Parathyroid adenoma (tissue), 2 donors: ENCODE measurements around the gene TBCEL.
A peak's percentile ranks its signal among the peaks of the same experiment; 100 is the strongest.

Experiments
- H2AFZ ChIP-seq: fragments of 300-600 bp; sonication (generic); one replicate; pipeline ENCODE4 v1.7.0; 2017; ENCODE audit warnings: antibody characterized with exemption, mild to moderate bottlenecking
- H3K27ac ChIP-seq: fragments of 300-600 bp; sonication (generic); one replicate; pipeline ENCODE4 v1.7.0; 2017
- H3K27me3 ChIP-seq: fragments of 300-600 bp; sonication (generic); one replicate; pipeline ENCODE4 v1.7.0; 2017; ENCODE audit warnings: low read length; ENCODE audit not compliant: control insufficient read depth, insufficient read depth
- H3K36me3 ChIP-seq: fragments of 300-600 bp; sonication (generic); one replicate; pipeline ENCODE4 v1.7.0; 2017; ENCODE audit warnings: low read length; ENCODE audit not compliant: control insufficient read depth, insufficient read depth
- H3K4me1 ChIP-seq: fragments of 300-600 bp; sonication (generic); one replicate; pipeline ENCODE4 v1.7.0; 2017; ENCODE audit warnings: control low read depth
- H3K4me2 ChIP-seq: fragments of 300-600 bp; sonication (generic); one replicate; pipeline ENCODE4 v1.7.0; 2017; ENCODE audit warnings: low read length
- H3K4me3 ChIP-seq: fragments of 300-600 bp; sonication (generic); one replicate; pipeline ENCODE4 v1.7.0; 2017; ENCODE audit warnings: low read depth, low read length
- H3K79me2 ChIP-seq: fragments of 300-600 bp; sonication (generic); one replicate; pipeline ENCODE4 v1.7.0; 2017; ENCODE audit warnings: control low read depth
- H3K9ac ChIP-seq: fragments of 300-600 bp; sonication (generic); one replicate; pipeline ENCODE4 v1.7.0; 2017; ENCODE audit warnings: mild to moderate bottlenecking
- H3K9me3 ChIP-seq: fragments of 300-600 bp; sonication (generic); one replicate; pipeline ENCODE4 v1.7.0; 2017; ENCODE audit warnings: low read length; ENCODE audit not compliant: control insufficient read depth
- CTCF ChIP-seq: fragments of 300-600 bp; sonication (generic); IDR thresholded peaks from one replicate; pipeline ENCODE4 v1.7.0; 2017; ENCODE audit warnings: antibody characterized with exemption, mild to moderate bottlenecking
- donor health status: primary hyperparathyroidism.

Gene TBCEL

GRCh38 chr11:121070951-121071845 lies 47.3 kb downstream of the TBCEL start:
- no peaks in the 10 kb centered on the region for H3K9me3 ChIP-seq
- no peak overlapping the region for H3K4me2 ChIP-seq
- H3K79me2 ChIP-seq = no peaks in the 10 kb centered on the region
- TF ChIP-seq CTCF = no peak
- no peaks in the 10 kb centered on the region for H3K36me3 ChIP-seq
- H3K4me3 ChIP-seq = no peak overlapping the region
- H3K27me3 ChIP-seq = no peaks in the 10 kb centered on the region
- H3K4me1 ChIP-seq = no peaks in the 10 kb centered on the region
- no peak overlapping the region for H2AFZ ChIP-seq
- no peak overlapping the region for H3K9ac ChIP-seq
- peak overlapping the region; percentile 29 for H3K27ac ChIP-seq

GRCh38 chr11:121071846-121072450 lies 48.0 kb downstream of the TBCEL start:
- Histone ChIP-seq H3K9ac (no peak overlapping the region), H3K79me2 (no peaks in the 10 kb centered on the region), H3K4me3 (no peak overlapping the region), H2AFZ (no peak overlapping the region), H3K27ac (no peak overlapping the region), H3K27me3 (no peaks in the 10 kb centered on the region), H3K4me2 (no peak overlapping the region), H3K4me1 (no peaks in the 10 kb centered on the region), H3K9me3 (no peaks in the 10 kb centered on the region), H3K36me3 (no peaks in the 10 kb centered on the region)
- TF ChIP-seq CTCF = no peak

GRCh38 chr11:121081321-121081720 lies 57.4 kb downstream of the TBCEL start:
- no peak overlapping the region for H3K9ac ChIP-seq
- H3K4me1 ChIP-seq = no peaks in the 10 kb centered on the region
- no peaks in the 10 kb centered on the region for H3K9me3 ChIP-seq
- H3K27me3 ChIP-seq = no peaks in the 10 kb centered on the region
- H3K4me2 ChIP-seq = no peak overlapping the region
- no peak overlapping the region for H3K4me3 ChIP-seq
- no peak overlapping the region for H2AFZ ChIP-seq
- no peak for TF ChIP-seq CTCF
- H3K79me2 ChIP-seq = no peaks in the 10 kb centered on the region
- no peaks in the 10 kb centered on the region for H3K36me3 ChIP-seq
- no peak overlapping the region for H3K27ac ChIP-seq

GRCh38 chr11:121082219-121082618 lies 58.3 kb downstream of the TBCEL start:
- no peak overlapping the region for H3K4me3 ChIP-seq
- no peaks in the 10 kb centered on the region for H3K79me2 ChIP-seq
- H3K4me2 ChIP-seq = no peak overlapping the region
- H3K9ac ChIP-seq = no peak overlapping the region
- H3K27ac ChIP-seq = no peak overlapping the region
- H3K36me3 ChIP-seq = no peaks in the 10 kb centered on the region
- H3K27me3 ChIP-seq = no peaks in the 10 kb centered on the region
- TF ChIP-seq CTCF = no peak
- H3K4me1 ChIP-seq = no peaks in the 10 kb centered on the region
- no peaks in the 10 kb centered on the region for H3K9me3 ChIP-seq
- H2AFZ ChIP-seq = no peak overlapping the region
